ENCODE data around the gene SDCBP2. TPM values are rescaled to one million over a fixed set of nuclear protein-coding genes. Genes with fewer than 3 reads are reported as not detected.

The SDCBP2 gene
- total RNA-seq, 4 donors from 2014 or later = 2.3 to 12.1 (median 6.6) TPM

DNA sequence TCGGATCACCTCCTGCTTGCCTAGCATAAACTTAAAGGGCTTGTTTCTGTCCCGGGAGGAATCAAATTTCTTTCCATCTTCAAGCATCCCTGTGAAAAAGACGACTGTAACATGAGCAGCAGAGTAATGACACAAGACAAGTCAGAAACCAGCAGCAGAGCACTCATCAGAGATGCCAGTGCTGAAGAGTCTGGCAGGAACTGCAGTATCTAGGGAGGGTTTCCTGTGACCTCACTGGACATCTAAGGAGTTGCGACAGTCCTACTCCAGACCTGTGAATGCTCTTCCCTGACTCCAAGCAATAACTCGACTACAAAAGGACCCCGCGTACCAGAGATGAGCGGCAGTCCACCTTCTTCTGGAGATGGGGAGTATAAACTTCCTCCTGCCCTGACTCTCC, 46.6 kb upstream of the SDCBP2 start:
- TF ChIP-seq, protein P1, sequence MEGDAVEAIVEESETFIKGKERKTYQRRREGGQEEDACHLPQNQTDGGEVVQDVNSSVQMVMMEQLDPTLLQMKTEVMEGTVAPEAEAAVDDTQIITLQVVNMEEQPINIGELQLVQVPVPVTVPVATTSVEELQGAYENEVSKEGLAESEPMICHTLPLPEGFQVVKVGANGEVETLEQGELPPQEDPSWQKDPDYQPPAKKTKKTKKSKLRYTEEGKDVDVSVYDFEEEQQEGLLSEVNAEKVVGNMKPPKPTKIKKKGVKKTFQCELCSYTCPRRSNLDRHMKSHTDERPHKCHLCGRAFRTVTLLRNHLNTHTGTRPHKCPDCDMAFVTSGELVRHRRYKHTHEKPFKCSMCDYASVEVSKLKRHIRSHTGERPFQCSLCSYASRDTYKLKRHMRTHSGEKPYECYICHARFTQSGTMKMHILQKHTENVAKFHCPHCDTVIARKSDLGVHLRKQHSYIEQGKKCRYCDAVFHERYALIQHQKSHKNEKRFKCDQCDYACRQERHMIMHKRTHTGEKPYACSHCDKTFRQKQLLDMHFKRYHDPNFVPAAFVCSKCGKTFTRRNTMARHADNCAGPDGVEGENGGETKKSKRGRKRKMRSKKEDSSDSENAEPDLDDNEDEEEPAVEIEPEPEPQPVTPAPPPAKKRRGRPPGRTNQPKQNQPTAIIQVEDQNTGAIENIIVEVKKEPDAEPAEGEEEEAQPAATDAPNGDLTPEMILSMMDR (IDR thresholded peaks at IDR 0.05; ENCODE audit: low read depth) = no peak

DNA sequence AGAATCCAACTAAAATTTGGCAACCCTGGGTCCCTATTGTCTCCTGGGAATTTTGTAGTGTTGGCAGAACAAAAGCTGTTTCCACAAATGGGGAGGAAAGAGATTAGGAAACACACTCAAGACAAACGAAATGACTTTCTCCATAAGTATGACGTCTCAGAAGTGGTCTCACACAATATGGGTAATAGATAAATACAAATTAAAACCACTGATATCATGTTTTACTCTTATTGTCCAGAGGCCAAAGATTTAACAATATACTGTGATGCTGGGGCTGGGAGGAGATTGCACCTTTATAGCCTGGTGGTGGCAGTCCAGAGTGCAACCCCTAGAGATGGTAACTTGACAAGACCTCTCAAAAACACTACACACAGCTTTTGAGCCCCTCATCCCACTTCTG, 45.3 kb upstream of the SDCBP2 start:
- TF ChIP-seq, protein P1 (IDR thresholded peaks at IDR 0.05; ENCODE audit: low read depth) = no peak

DNA sequence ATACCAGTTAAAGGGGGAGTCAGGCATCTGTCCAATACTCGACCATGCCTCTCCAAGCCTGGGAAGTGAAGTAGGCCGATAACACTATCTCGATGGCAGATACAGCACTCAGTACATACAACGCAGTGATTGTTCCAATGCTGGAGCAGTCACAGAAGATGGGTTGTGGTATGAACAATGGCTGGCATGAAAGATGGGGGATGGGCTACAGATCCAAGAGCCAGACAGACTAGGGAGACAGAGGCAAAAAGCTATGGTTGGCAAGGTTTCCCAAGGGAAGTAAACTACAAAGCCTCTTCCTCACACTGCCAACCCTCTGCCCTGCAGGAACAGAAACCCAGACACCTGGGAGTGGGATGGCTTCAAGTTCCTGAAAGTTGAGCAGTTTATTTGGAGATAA, 44.7 kb upstream of the SDCBP2 start:
- TF ChIP-seq, protein P1 (IDR thresholded peaks at IDR 0.05; ENCODE audit: low read depth) = no peak

DNA sequence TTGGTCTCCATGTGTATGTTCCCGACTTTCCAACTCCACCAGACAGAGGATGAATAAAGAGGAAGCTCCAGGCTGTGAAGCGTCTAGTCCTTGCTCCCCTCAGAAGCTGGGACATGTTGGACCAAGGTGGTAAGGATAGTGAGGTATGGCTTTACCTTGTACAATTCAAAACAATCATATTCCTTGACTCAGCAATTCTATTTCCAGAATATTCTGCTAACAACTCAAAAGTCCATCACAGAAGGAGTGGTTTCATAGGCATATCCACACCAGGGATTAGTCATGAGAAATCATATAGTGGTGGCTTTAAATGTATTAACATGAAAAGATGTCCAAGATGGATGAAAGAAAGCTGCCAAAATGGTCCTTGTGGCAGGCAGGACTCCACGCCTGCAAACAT, 44.1 kb upstream of the SDCBP2 start:
- TF ChIP-seq, protein P1 (IDR thresholded peaks at IDR 0.05; ENCODE audit: low read depth) = no peak

DNA sequence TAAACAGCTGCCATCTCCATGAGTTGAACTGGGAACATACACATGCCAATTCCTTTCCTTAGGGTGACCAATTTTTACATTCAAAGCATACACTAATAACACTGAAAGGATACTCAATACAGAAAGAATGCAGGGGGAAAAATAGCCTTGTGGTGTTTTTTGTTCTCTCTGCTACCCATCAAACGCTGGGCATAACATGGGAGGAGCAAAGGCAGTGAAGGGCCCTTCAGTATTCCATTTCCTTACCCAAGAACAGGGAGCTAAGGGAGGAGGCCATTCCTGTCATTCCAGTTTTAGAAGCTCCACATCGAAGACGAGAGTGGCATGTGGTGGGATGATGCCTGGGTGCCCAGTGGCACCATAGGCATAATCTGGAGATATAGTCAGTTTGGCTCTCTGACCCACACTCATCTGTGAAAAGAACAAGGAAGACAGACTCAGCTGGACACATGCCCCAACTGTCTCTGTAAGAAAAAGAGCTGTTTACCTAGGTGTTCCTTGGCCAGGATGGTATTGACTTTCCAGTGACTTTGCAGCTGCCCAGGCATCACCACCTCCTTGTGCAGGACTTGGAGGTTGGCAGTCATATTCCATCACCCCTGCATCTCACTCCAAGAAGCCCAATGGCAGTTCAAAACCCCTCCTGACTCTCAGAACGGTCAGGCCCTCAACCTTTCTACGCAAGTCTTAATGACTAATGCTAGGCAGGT, 43.0 kb upstream of the SDCBP2 start:
- TF ChIP-seq, protein P1 (IDR thresholded peaks at IDR 0.05; ENCODE audit: low read depth) = no peak

DNA sequence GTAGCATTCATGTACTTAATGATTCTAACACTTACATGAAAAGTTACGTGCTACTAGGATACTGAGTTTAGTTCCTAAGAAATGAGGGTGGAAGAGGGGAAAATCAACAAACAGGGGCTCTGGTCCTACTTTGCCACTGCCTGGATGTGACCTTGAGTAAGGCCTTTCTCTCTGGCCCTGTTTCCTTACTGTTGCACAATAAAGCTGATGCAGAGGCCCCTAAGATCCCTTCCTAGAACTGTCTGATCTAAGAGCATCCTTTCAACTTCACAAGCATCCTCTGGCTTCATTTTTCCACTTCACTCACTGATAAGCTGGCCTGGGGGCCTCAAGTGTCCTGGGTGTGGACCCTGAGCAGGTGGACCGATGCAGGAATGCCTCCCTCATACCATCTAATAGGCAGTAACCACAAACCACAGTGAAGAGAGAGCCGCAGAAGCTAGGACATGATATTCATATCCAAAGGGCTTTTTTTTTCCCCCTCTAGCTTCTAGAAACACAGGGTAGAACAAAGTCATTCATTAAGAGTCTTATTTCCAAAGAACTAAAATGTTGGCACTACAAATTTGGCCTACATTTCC, 42.4 kb upstream of the SDCBP2 start:
- TF ChIP-seq, protein P1 (IDR thresholded peaks at IDR 0.05; ENCODE audit: low read depth) = no peak

DNA sequence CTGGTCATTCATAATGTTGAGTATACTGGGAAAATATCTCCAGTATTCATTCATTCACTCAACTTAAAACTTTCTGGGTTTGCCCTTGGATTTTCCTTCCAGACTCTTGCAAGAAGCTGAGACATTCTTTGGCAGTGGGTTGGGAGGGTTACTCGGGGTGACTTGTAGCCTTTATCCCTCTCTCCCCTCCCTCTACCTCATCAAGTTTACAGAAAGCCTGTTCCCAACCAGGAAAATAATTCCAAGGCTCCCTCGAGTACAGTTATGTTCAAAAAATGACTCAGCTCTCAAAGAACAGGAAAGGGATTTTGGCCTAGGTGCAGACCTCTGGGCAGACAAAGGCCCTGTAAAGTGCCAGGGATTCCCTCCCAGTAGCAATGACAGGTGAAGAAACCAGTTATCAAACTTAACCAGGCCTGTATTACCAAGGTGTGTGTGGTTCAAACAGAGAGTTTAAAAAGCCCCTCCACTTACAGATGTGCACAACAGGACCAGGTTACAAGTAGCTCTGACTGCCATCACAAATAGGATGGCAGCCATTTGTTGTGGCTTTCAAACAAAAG, 41.7 kb upstream of the SDCBP2 start:
- TF ChIP-seq, protein P1 (IDR thresholded peaks at IDR 0.05; ENCODE audit: low read depth) = no peak

Measured in subcutaneous adipose tissue (tissue), 4 donors.